Measurements from ENCODE around the gene KLHL14.

DNA sequence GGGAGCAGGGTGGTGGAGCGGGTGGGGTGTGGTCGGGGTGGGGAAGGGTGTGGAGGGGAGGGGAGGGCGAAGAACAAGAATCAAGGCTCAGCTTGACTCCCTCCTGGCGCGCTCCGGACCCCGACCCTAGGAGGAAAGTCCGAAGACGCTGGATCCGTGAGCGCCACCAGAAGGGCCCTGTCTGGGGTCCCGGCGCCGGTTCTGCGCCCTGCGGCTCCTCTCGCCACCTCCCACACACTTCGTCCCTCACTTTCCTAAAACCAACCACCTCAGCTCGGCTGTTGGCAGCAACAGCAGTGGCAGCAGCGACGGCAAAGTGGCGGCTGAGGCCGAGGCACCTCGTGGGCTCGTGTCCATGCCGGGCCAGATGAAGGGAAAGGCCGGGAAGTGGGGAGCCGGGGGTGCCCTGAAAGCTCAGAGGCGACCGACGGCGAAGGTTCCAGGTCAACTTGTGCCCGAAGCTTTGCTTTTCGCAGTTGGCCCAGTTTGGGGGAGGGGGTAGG is 2.1 kb downstream of the KLHL14 start:
- TF ChIP-seq, protein P1, sequence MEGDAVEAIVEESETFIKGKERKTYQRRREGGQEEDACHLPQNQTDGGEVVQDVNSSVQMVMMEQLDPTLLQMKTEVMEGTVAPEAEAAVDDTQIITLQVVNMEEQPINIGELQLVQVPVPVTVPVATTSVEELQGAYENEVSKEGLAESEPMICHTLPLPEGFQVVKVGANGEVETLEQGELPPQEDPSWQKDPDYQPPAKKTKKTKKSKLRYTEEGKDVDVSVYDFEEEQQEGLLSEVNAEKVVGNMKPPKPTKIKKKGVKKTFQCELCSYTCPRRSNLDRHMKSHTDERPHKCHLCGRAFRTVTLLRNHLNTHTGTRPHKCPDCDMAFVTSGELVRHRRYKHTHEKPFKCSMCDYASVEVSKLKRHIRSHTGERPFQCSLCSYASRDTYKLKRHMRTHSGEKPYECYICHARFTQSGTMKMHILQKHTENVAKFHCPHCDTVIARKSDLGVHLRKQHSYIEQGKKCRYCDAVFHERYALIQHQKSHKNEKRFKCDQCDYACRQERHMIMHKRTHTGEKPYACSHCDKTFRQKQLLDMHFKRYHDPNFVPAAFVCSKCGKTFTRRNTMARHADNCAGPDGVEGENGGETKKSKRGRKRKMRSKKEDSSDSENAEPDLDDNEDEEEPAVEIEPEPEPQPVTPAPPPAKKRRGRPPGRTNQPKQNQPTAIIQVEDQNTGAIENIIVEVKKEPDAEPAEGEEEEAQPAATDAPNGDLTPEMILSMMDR (IDR thresholded peaks at IDR 0.05; ENCODE audit: insufficient read depth, low read length, poor library complexity, severe bottlenecking) = no peak
- no peak for TF ChIP-seq EZH2phosphoT487 (conservative IDR thresholded peaks at IDR 0.05; ENCODE audit: low read length)
